Measurements from ENCODE around the gene CFAP206.

Gene CFAP206

GRCh38 chr6:87441711-87442110 lies 33.9 kb downstream of the CFAP206 start:
- no peak for DNase-seq (ENCODE audit: low read depth in 2 of 2)
- H3K4me3 ChIP-seq (replicated peaks in 1 of 2; ENCODE audit: low read depth in 2 of 2, low read length in 2 of 2), result no peak overlapping the region
- TF ChIP-seq CTCF (IDR thresholded peaks at IDR 0.05; ENCODE audit: low read depth, low read length), result no peak

DNA sequence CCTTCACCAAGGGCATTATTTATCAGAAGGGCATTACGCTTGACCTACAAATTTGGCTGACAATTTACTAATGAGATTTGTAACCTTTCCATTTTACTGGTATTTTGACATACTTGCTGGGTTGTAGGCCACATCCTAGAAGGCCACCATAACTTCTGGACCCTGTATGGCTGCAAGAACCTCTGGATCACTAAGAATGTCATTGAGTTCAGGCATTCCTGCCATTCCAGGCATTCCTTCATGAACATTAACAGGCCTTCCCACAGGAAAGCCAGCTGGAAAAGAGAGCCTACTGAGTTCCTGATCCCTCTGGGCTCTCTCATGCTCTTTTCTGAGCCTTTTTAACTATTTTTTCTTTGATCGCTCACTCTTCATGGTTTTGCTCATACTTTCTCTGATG lies 36.6 kb downstream of the CFAP206 start:
- no peak overlapping the region for H3K4me3 ChIP-seq (replicated peaks in 1 of 2; ENCODE audit: low read depth in 2 of 2, low read length in 2 of 2)
- no peak for TF ChIP-seq CTCF (IDR thresholded peaks at IDR 0.05; ENCODE audit: low read depth, low read length)
- no peak for DNase-seq (ENCODE audit: low read depth in 2 of 2)

- no peak overlapping the region for H3K4me3 ChIP-seq (replicated peaks in 1 of 2; ENCODE audit: low read depth in 2 of 2, low read length in 2 of 2)
- no peak for TF ChIP-seq CTCF (IDR thresholded peaks at IDR 0.05; ENCODE audit: low read depth, low read length)
- no peak for DNase-seq (ENCODE audit: low read depth in 2 of 2)
These were observed 57.3 kb downstream of the CFAP206 start for GRCh38 chr6:87465051-87465450.

DNA sequence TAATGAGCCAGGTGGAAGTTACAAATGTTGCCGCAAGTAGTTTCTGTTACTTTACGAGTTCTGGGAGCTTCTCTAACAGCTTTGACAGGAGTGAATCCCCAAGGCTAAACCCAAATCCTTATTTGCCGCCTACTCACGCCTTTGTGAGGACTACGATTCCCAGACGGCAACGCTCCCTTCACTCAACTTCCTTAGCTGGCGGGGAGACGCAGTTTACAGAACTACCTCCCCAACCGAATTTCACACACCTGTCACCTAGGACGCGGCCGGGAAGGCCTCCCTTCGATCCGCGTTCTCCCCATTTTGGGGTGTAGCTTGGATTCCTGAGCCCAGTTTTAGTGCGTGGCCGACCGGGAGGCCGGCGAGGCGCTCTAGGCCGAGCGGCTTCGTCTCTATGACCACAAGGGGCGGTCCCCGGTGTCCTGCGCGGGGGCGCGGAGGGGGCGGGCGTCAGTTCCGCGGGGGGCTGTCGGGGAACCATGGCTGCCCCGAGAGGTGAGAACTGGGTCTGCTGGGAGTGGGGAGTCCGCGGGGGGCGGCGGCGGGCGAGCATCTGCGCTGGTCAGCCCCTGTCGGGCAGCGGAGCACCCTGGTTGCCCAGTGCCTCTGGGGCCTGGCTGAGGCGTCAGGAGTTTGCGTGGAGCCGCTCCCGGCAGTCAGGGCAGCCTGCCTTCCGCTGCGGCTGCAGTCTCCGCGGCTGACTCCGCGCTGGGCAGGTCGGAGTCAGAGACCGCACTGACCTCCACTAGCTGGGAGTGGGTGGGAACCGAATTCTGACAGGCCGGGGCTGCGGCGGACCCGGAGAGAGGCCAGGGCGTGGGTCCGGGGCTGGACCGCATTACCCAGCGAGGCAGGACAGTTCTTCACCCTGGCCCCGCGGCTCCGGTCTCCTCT lies 65.0 kb downstream of the CFAP206 start, which contains the start of gene SLC35A1:
TSS of gene SLC35A1 (plus strand) at position 450 of the 894 bp plus-strand sequence. CDS start at position 480, 30 bp downstream.
- TF ChIP-seq CTCF (IDR thresholded peaks at IDR 0.05; ENCODE audit: low read depth, low read length), result peak; percentile 12
- peak; percentile 86 to 87 for DNase-seq (ENCODE audit: low read depth in 2 of 2)
- H3K4me3 ChIP-seq (replicated peaks in 1 of 2; ENCODE audit: low read depth in 2 of 2, low read length in 2 of 2), result peak within 1 kb of the TSS; percentile 75 to 85

DNA sequence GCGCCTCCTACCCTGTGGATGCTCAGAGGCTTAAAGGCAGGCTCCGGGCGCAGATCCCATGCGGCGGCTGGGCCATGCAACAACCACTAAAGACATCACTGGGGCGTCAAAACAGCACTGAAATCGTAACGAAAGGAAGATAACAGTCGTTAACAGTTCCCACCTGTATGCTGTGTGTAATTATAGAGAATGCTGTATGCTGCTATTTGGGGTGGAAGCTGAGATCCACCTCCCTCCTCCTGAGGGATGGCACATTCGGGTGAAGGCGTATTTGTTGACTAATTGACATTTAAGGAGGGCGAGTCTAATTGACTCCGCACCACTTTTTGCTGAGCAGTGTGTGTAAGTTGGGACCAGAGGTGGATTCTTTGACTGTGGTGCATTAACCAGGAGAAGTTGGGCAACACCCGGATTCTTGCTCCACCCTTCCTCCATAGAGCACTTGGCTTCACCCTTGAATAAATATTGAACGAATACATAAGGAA lies 65.7 kb downstream of the CFAP206 start:
- peak; percentile 61 to 63 for DNase-seq (ENCODE audit: low read depth in 2 of 2)
- peak overlapping the region; percentile 75 to 85 for H3K4me3 ChIP-seq (replicated peaks in 1 of 2; ENCODE audit: low read depth in 2 of 2, low read length in 2 of 2)
- no peak for TF ChIP-seq CTCF (IDR thresholded peaks at IDR 0.05; ENCODE audit: low read depth, low read length)

DNA sequence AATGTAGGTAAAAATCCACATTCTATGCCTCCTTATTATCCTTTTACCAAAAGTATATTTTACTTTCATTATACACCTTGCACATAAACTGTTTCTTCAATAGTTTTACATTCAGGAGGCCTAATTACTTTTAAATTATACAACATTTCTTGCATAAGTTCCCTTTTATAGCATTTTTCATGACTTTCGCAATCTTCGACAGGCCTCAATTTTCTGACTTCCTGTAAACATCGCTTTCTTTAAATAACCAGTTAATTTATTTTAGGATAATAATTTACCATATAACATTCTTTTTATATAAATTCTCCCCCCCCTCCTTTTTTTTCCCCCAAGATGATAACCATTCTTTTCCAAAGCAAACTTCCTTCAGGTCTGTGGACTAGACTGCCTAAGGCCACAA lies 74.2 kb downstream of the CFAP206 start:
- TF ChIP-seq CTCF (IDR thresholded peaks at IDR 0.05; ENCODE audit: low read depth, low read length), result no peak
- no peak overlapping the region for H3K4me3 ChIP-seq (replicated peaks in 1 of 2; ENCODE audit: low read depth in 2 of 2, low read length in 2 of 2)
- DNase-seq (ENCODE audit: low read depth in 2 of 2), result no peak
